Activated CD8-positive, alpha-beta T cell treated with anti-CD3 and anti-CD28 coated beads, Interleukin-2, amount 10 ng/mL, durations not matched to agents 7 days and 5 days (primary cell): ENCODE data around the gene AKT1. TPM values are rescaled to one million over a fixed set of nuclear protein-coding genes. Genes with fewer than 3 reads are reported as not detected.

Source experiments
- ATAC-seq: fragments of 150-1000 bp; cut with Tn5 transposase; one replicate; pipeline ENCODE4 v1.10.0; 2021; ENCODE audit warnings: moderate library complexity
- CTCF ChIA-PET: fragments of 350-600 bp; sonication (Branson Sonifier 250); formaldehyde crosslinking; loops from one replicate; lab custom pipeline; 2021; ENCODE audit warnings: antibody characterized with exemption; lab: Charles Lee
- POLR2A ChIA-PET: fragments of 350-600 bp; sonication (Branson Sonifier 250); formaldehyde crosslinking; loops from one replicate; lab custom pipeline; 2021; ENCODE audit warnings: antibody characterized with exemption; lab: Charles Lee
- DNase-seq: peaks from one replicate; pipeline ENCODE4 v3.0.0-alpha.2; 2020
- H3K27ac Mint-ChIP-seq: one replicate; pipeline ENCODE4 v1.8.0; 2021; ENCODE audit warnings: mild to moderate bottlenecking, mixed read lengths
- H3K27me3 Mint-ChIP-seq: one replicate; pipeline ENCODE4 v1.8.0; 2021; ENCODE audit warnings: low read depth, mixed read lengths
- H3K36me3 Mint-ChIP-seq: one replicate; pipeline ENCODE4 v1.8.0; 2021; ENCODE audit warnings: low read depth, mixed read lengths
- H3K4me1 Mint-ChIP-seq: one replicate; pipeline ENCODE4 v1.8.0; 2021; ENCODE audit warnings: low read depth, mixed read lengths
- H3K4me3 Mint-ChIP-seq: one replicate; pipeline ENCODE4 v1.8.0; 2021; ENCODE audit warnings: mild to moderate bottlenecking, mixed read lengths
- H3K9me3 Mint-ChIP-seq: one replicate; pipeline ENCODE4 v1.8.0; 2022; ENCODE audit warnings: mixed read lengths; ENCODE audit not compliant: insufficient read depth
- total RNA-seq, 2 experiments: library from RNA; stranded (reverse); gene quantifications; one replicate each; pipeline ENCODE4 v1.2.3, GENCODE V29; 2021

The AKT1 gene
- total RNA-seq, 2 experiments from 2014 or later: 217 to 222 TPM

DNA sequence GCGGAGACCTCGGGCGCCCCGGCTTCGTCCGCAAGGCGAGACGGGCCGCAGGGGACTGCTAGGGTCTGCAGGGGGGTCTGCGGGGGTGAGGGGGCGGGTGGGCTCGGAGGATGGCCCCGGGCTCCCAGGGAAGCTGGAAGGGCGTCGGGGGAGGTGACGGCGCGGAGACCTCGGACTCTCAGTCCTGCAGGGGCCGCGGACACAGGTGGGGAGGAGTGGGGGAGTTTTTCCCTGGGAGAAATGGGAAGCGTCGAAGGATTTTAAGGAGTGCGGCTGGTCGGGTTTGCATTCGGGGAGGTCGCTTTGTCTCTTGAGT, 31.3 kb upstream of the AKT1 start:
- ATAC-seq: no peak
- Mint-ChIP-seq H3K9me3 (no peaks in the 10 kb centered on the region), H3K27ac (no peak overlapping the region), H3K27me3 (peaks cover 29% of the 10 kb centered on the region), H3K4me1 (peaks cover 16% of the 10 kb centered on the region), H3K4me3 (peak overlapping the region; percentile 58), H3K36me3 (no peaks in the 10 kb centered on the region)
- DNase-seq: no peak
- ChIA-PET CTCF (interaction anchor here (0.6 to 4.3 kb wide), 5 partner anchors 16 to 1140 kb away, joined by 3 to 78 read pairs (median 5); partner anchors contain the start of gene SIVA1), POLR2A (interaction anchor here (1.8 kb wide), 1 partner anchor 26 kb away, joined by 8 read pairs; the partner anchor contains the start of gene ZBTB42)

DNA sequence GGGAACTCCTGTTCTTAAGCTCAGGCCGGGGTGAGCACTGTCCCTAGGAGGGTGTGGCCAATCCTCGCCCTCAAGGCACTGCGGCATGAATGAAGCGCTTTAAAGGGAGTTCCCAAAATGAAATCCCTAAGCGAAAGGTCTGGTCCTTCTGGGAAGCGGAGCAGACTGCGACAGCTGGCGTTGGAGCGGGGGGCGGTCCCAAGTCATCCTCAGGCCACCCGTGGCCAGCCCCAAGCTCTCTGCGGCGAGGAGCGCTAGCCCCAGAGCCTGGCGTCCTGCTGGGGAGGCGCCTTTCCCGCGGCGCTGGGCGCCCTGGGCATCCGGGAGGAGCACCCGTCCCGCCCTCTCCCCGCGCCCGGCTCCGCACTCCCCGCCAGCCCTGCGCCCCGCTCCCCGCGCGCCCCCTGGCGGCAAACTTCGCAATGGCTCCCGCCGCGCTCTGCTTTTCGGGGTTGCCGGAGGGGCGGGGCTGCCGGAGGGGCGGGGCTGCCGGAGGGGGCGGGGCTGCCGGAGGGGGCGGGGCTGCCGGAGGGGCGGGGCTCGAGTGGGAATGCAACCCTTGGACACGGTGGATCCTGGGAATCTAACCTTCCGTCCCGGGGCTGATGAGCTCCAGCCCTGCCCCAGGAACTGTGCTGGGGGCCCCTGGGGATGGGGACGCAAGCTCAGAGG, 30.8 kb upstream of the AKT1 start:
- Mint-ChIP-seq H3K27ac (peak overlapping the region; percentile 49), H3K4me3 (peak overlapping the region; percentile 69), H3K36me3 (no peaks in the 10 kb centered on the region), H3K9me3 (no peaks in the 10 kb centered on the region), H3K27me3 (peaks cover 29% of the 10 kb centered on the region), H3K4me1 (peaks cover 16% of the 10 kb centered on the region)
- ChIA-PET CTCF (interaction anchor here (0.7 to 4.3 kb wide), 14 partner anchors 16 to 363 kb away, joined by 3 to 78 read pairs (median 5); partner anchors contain the start of genes SIVA1 and ZBTB42), POLR2A (interaction anchor here (0.6 to 1.8 kb wide), 3 partner anchors 25 to 57 kb away, joined by 3 to 8 read pairs (median 4); partner anchors contain the start of gene ZBTB42)
- ATAC-seq (peak; percentile 92), DNase-seq (peak; percentile 94)

DNA sequence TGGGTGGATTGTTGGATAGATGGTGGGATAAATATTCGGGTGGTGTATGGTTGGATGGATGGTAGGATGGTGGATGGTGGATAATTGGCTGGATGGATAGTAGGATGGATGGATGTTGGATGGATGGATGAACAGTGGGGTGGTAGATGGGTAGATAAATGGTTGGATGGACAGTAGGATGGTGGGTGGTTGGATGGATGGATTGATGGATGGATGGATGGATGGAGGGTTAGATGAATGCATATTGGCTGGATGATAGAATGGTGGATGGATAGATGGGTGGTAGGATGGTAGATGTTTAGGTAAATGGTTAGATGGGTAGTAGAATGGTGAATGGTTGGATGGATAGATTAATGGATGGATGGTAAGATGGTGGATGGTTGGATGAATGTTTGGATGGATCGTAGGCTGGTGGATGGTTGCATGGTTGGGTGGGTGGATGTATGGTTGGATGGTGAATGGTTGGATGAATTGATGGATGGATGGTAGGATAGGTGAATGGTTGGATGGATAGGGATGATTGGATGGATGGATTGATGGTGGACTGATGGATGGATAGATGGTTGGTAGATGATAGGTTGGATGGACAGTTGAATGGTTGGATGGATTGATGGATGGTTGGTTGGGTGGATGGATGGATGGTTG, 28.9 kb upstream of the AKT1 start:
- POLR2A ChIA-PET: no interaction called here
- no peaks in the 10 kb centered on the region for H3K36me3 Mint-ChIP-seq
- H3K27ac Mint-ChIP-seq: no peak overlapping the region
- H3K4me1 Mint-ChIP-seq: peaks cover 16% of the 10 kb centered on the region
- ATAC-seq: no peak
- DNase-seq: no peak
- CTCF ChIA-PET: interaction anchor here (1.6 kb wide), 2 partner anchors 23 to 68 kb away, joined by 4 to 12 read pairs; partner anchors contain the start of gene ZBTB42
- peaks cover 29% of the 10 kb centered on the region for H3K27me3 Mint-ChIP-seq
- H3K9me3 Mint-ChIP-seq: no peaks in the 10 kb centered on the region
- no peak overlapping the region for H3K4me3 Mint-ChIP-seq

DNA sequence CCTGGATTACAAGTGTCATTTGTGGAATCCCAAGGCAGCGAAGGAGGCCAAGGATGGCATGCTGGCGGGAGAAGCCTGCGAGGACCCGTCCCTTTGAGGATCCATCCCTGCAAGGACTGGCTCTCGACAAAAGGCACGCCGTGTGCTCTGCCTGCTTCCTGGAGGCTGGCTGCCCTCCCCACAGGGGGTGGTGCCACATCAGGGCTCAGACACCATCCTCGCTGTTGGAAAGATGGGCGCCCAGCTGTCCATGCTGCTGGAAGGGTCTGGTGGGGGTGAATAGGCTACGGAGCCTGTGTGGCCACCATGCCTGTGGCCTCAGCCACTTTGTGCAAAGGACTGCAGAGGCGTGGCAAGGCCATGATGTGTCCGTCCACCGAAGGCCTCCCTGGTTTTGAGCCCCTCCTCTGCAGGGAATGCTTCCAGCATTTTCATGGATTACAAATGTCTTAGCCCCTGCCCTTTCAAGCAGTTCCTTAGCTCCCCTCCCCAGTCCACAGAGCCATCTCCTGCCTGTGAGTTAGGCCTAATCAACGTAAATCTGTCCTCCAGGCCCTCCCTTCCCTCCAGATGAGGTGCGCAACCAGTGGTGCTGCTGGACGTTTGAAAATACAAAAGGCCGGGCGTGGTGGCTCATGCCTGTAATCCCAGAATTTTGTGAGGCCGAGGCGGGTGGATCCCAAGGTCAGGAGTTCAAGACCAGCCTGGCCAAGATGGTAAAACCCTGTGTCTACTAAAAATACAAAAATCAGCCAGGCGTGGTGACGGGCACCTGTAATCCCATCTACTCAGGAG, 27.5 kb upstream of the AKT1 start:
- DNase-seq (no peak), ATAC-seq (no peak)
- POLR2A ChIA-PET: no interaction called here
- CTCF ChIA-PET: no interaction called here
- Mint-ChIP-seq H3K27me3 (peaks cover 29% of the 10 kb centered on the region), H3K27ac (no peak overlapping the region), H3K36me3 (no peaks in the 10 kb centered on the region), H3K9me3 (no peaks in the 10 kb centered on the region), H3K4me3 (no peak overlapping the region), H3K4me1 (peaks cover 16% of the 10 kb centered on the region)

DNA sequence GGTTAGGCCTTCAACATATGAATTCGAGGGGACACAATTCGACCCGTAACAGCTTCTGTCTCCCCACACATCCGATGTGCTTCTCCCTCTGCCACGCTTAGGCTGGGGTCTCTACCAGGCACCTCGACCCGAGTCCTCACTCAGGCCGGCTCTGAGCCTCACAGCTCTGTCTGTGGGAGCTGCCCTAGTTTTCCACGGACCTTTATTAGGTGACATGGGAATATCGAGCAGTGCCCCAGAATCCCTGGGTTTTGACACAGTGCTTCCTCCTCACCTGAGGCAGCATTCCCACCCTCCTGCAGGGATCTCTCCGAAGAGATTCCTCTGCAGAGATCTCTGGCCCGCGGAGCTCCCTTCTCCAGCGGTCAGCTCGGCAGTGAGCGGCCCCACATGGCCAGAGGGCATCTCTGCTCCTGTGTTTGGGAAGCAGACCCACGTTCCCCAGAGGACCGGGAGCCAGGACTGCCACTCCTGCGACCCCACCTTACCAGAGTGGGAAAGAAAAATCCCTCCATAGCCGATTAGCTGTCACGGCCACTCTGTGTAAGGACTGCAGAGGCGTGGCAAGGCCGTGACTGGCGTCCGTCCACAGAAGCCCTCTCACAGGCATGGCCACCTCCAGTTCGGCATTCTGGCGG, 26.5 kb upstream of the AKT1 start:
- POLR2A ChIA-PET: no interaction called here
- no peaks in the 10 kb centered on the region for H3K9me3 Mint-ChIP-seq
- DNase-seq: no peak
- peaks cover 9% of the 10 kb centered on the region for H3K4me1 Mint-ChIP-seq
- no peaks in the 10 kb centered on the region for H3K36me3 Mint-ChIP-seq
- CTCF ChIA-PET: interaction anchor here (1.7 kb wide), 1 partner anchor 53 kb away, joined by 6 read pairs; no protein-coding TSS in a partner anchor
- ATAC-seq: no peak
- H3K4me3 Mint-ChIP-seq: no peak overlapping the region
- H3K27me3 Mint-ChIP-seq: peaks cover 20% of the 10 kb centered on the region
- no peak overlapping the region for H3K27ac Mint-ChIP-seq

DNA sequence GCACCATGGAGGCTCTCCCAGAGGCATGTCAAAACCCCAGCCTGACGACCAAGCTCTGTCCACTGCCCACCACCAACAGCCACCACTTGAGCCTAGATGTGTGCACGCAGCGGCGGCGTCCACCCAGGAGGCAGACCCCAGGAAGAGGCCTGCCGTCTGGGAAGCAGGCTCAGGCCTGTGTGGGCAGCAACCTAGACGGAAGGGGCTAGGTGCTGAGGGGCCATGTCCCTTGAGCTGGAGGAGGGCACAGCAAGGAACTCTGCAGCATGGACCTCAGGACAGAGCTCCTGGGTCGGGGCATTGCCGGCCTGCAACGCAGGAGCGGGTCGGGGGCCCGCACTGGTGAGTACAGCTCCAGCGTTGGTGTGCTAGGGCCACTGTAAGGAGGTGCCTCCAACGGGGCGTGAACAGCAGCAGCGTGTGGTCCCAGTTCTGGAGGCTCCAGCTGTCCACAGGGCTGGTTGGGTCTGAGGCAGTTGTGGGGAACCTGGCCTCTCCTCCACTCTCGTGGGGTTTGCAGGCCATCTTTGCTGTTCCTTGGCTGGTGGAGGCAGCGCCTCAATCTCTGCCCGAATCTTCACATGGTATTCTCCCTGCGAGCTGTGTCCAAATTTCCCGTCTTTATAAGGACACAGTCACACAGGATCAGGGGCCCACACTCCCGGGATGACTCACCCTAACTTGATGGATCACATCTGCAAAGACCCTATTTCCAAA, 25.8 kb upstream of the AKT1 start:
- Mint-ChIP-seq H3K4me3 (no peak overlapping the region), H3K27ac (no peak overlapping the region), H3K9me3 (no peaks in the 10 kb centered on the region), H3K27me3 (peaks cover 17% of the 10 kb centered on the region), H3K36me3 (no peaks in the 10 kb centered on the region), H3K4me1 (peaks cover 12% of the 10 kb centered on the region)
- DNase-seq (no peak), ATAC-seq (no peak)
- ChIA-PET POLR2A (no interaction called here), CTCF (interaction anchor here (1.1 to 1.7 kb wide), 2 partner anchors 52 to 55 kb away, joined by 4 to 6 read pairs; no protein-coding TSS in a partner anchor)

DNA sequence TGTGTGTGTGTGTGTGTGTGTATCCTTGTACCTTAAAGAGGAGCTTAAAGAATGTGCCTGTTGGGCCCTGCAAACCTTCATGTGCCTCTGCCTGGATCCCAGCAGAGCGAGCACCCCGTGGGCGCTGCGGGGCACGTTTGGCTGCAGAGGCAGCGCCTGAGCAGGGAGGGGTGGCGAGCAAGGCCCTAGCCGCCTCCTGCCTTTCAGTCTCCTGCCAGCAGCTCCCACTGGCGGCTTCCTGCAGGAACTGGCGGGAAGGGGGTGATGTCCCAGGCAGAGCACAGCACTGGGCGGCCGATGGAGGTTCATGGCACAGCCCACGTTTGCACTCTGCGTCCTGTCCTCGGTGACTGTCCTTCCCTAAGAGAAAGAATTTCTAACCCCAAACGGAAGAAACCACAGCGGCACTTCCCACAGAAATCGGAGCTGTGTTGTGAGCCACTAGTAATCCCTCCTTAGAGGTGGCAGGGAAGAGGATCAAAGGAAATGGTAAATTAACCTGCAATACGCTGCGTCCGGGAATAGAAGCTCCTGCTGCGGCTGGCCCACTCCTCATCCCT, 25.2 kb upstream of the AKT1 start:
- ChIA-PET POLR2A (no interaction called here), CTCF (interaction anchor here (1.1 to 1.7 kb wide), 2 partner anchors 52 to 54 kb away, joined by 4 to 6 read pairs; no protein-coding TSS in a partner anchor)
- Mint-ChIP-seq H3K4me3 (no peak overlapping the region), H3K27me3 (peaks cover 16% of the 10 kb centered on the region), H3K36me3 (no peaks in the 10 kb centered on the region), H3K27ac (no peak overlapping the region), H3K9me3 (no peaks in the 10 kb centered on the region), H3K4me1 (peaks cover 8% of the 10 kb centered on the region)
- DNase-seq (peak; percentile 13), ATAC-seq (no peak)

DNA sequence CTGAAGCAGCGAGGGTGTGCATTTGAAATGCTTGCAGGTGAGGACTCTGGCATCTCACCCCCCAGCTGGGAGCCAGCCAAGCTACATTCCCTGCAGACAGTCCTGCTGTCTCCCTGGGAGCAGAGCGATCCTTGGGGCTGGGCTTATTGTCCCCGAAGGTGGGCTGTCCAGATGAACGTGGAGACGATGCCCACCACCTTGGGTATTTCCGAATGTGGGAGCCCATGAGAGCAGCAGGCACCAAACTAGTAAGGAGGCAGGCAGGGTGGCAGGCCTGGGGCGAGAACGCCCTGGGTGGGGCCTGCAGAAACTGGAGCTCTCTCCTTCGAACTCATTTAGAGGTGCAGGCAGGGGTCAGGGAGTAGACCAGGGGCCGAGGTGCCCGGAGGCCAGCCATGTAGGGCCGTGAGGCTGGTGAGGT, 23.8 kb upstream of the AKT1 start:
- peaks cover 4% of the 10 kb centered on the region for H3K27me3 Mint-ChIP-seq
- no peak overlapping the region for H3K4me3 Mint-ChIP-seq
- DNase-seq (peak; percentile 17), ATAC-seq (no peak)
- CTCF ChIA-PET: no interaction called here
- POLR2A ChIA-PET: no interaction called here
- no peaks in the 10 kb centered on the region for H3K9me3 Mint-ChIP-seq
- no peaks in the 10 kb centered on the region for H3K36me3 Mint-ChIP-seq
- no peak overlapping the region for H3K27ac Mint-ChIP-seq
- H3K4me1 Mint-ChIP-seq: peaks cover 11% of the 10 kb centered on the region

DNA sequence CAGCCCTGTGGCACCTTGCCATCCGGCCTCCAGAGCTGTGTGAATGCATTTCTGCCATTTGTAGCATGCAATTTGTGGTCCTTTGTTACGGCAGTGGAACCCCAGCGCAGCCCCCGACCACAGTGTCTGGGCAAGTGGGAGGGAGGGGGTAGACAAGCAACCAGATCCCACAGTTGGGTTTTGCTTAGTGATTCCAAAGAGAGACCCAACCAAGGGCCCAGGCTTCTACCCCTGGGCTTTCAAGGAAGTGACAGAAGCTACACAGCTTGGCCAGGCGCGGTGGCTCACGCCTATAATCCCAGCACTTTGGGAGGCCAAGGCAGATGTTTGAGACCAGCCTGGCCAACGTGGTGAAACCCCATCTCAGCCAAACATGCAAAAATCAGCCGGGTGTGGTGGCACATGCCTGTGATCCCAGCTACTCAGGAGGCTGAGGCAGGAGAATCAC, 23.2 kb upstream of the AKT1 start:
- Mint-ChIP-seq H3K9me3 (no peaks in the 10 kb centered on the region), H3K4me3 (no peak overlapping the region), H3K4me1 (peaks cover 17% of the 10 kb centered on the region), H3K36me3 (no peaks in the 10 kb centered on the region), H3K27me3 (no peaks in the 10 kb centered on the region), H3K27ac (peak overlapping the region; percentile 61)
- DNase-seq (no peak), ATAC-seq (no peak)
- CTCF ChIA-PET: no interaction called here
- POLR2A ChIA-PET: no interaction called here

DNA sequence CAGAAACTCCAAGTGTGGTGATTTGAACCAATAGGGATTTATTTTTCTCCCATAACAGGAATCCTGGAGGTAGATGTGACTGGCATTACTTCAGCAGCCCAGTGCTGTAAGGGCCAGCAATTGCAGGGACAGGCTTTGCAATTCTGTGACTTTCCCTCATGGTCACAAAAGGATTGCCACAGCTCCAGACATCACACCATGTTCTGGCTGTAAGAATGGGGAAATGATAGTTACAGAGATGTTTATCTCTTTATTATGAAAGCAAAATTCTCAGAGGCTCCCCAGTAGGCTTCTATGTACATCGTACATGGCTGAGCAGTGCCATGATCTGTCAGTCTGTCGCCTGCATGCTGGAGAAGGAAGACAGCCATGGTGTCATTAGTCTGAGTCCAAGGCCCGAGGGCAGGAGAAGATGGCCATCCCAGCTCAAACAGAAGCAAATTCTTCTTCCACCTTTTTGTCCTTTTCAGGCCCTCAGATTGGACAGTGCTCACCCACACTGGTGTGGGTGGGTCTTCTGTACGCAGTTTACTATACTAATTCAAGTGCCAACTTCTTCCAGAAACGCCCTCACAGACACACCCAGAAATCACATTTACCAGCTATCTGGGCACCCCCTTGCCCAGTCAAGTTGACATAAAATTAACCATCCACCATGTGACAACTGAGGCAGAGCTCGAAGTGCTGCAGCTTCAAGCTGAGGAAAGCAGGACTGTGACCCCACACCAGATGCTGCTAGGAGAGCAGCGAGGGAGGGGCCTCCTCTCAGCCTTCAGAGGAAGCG, 22.6 kb upstream of the AKT1 start:
- ATAC-seq (no peak), DNase-seq (peak; percentile 18)
- no peaks in the 10 kb centered on the region for H3K27me3 Mint-ChIP-seq
- H3K9me3 Mint-ChIP-seq: no peaks in the 10 kb centered on the region
- H3K4me3 Mint-ChIP-seq: no peak overlapping the region
- ChIA-PET POLR2A (no interaction called here), CTCF (interaction anchor here (0.6 kb wide), 1 partner anchor 1245 kb away, joined by 3 read pairs; no protein-coding TSS in a partner anchor)
- H3K36me3 Mint-ChIP-seq: no peaks in the 10 kb centered on the region
- peak overlapping the region; percentile 61 for H3K27ac Mint-ChIP-seq
- H3K4me1 Mint-ChIP-seq: peaks cover 19% of the 10 kb centered on the region
